Adrenal gland (tissue), 12 donors: ENCODE results near the gene RACK1. TPM values are rescaled to one million over a fixed set of nuclear protein-coding genes. Genes with fewer than 3 reads are reported as not detected.

Experiments used
- DNase-seq, 7 donors: peaks; one replicate each; pipeline ENCODE4 v3.0.0-alpha.2; 2019 to 2020
- H3K27ac ChIP-seq, 5 donors: fragments of 200-600 bp; sonication (generic) in 4 of 5; 1 replicate in 3 of 5; 2 replicates in 2 of 5; pipeline versions ENCODE4 v1.5.1 to v1.8.0; 2016 to 2020; ENCODE audit warnings: mild to moderate bottlenecking in 1 of 5
- H3K27me3 ChIP-seq: fragments of 200-600 bp; 2 replicates; pipeline ENCODE4 v1.8.0; 2021
- H3K36me3 ChIP-seq, 2 donors: fragments of 200-600 bp; replicated peaks in 1 of 2; 1 replicate in 1 of 2; 2 replicates in 1 of 2; pipeline versions ENCODE4 v1.5.1 to v1.8.0; 2018 to 2022
- H3K4me1 ChIP-seq, 2 donors: fragments of 200-600 bp; replicated peaks in 1 of 2; 1 replicate in 1 of 2; 2 replicates in 1 of 2; pipeline versions ENCODE4 v1.5.1 to v1.8.0; 2018 to 2021
- H3K4me3 ChIP-seq, 4 donors: fragments of 200-600 bp; sonication (generic) in 3 of 4; one replicate each; pipeline ENCODE4 v1.5.1; 2016 to 2018
- H3K9me3 ChIP-seq, 3 donors: fragments of 200-600 bp; sonication (generic) in 1 of 3; replicated peaks in 1 of 3; 1 replicate in 2 of 3; 2 replicates in 1 of 3; pipeline versions ENCODE4 v1.5.1 to v1.8.0; 2016 to 2021
- POLR2A ChIP-seq, 2 donors: fragments of 450-650 bp; IDR thresholded peaks; one replicate each; pipeline ENCODE4 v1.6.1; 2017; ENCODE audit warnings: antibody characterized with exemption in 2 of 2, mild to moderate bottlenecking in 2 of 2, moderate library complexity in 1 of 2
- WGBS, 4 donors: extraction: QIAGEN DNeasy Blood & Tissue Kit in 2 of 4; methylation state at CpG; one replicate each; pipeline versions ENCODE4 v1.1.5 to v1.1.7; 2013 to 2017; 5-methylcytosine and 5-hydroxymethylcytosine counted together
- intact Hi-C, 2 donors: fragments of 100-400 bp; cut with DNase I; formaldehyde crosslinking; loops; one replicate each; pipeline versions ENCODE4 v1.14.1 to v1.15.0; 2022 to 2023
- polyA plus RNA-seq, 3 donors: library from polyadenylated mRNA; stranded (reverse); fragments of 200-250 nt in 2 of 3; fragments of 350-450 nt in 1 of 3; fragmentation: Illumina TruSeq in 1 of 3; extraction: RNeasy Lipid Tissue Mini Kit (QIAGEN cat#74804) in 1 of 3; gene quantifications; one replicate each; pipeline ENCODE4 v1.2.3, GENCODE V29; 2013 to 2014
- total RNA-seq, 9 donors: library from RNA; depleted of rRNA in 4 of 9; stranded (reverse); fragments of >200 nt in 4 of 9; fragments of 120-200 nt in 1 of 9; fragmentation: NEBNext Ultra II Directional in 1 of 9; extraction: Animal tissue kit (Norgen Biotek cat#: 25700) in 1 of 9; gene quantifications; one replicate each; pipeline versions ENCODE4 v1.1.0 to v1.2.4, GENCODE V29; 2013 to 2023
- TF ChIP-seq, protein P1 (sequence below), 6 experiments: fragments of 450-650 bp in 4 of 6; fragments of 200-600 bp in 2 of 6; sonication (generic) in 1 of 6; IDR thresholded peaks; 1 replicate in 5 of 6; 2 replicates in 1 of 6; pipeline versions ENCODE4 v1.5.1 to v1.8.0; 2016 to 2021; ENCODE audit warnings: antibody characterized with exemption in 6 of 6, mild to moderate bottlenecking in 2 of 6, moderate library complexity in 1 of 6
- donor health status: healthy with polysubstance abuse.
- donor health status: Bipolar disorder and iron deficiency.
- donor health status: DM: yes; HTN: yes; CAD: no.
- donor health status: DM: no; HTN: no; CAD: no.
- donor health status: DM: no; HTN: no; CAD: no.
- donor health status: DM: yes; HTN: yes; CAD: no.

The RACK1 gene
- total and polyA plus RNA-seq, 12 donors, result 1,252 to 3,641 (median 2,099) TPM

DNA sequence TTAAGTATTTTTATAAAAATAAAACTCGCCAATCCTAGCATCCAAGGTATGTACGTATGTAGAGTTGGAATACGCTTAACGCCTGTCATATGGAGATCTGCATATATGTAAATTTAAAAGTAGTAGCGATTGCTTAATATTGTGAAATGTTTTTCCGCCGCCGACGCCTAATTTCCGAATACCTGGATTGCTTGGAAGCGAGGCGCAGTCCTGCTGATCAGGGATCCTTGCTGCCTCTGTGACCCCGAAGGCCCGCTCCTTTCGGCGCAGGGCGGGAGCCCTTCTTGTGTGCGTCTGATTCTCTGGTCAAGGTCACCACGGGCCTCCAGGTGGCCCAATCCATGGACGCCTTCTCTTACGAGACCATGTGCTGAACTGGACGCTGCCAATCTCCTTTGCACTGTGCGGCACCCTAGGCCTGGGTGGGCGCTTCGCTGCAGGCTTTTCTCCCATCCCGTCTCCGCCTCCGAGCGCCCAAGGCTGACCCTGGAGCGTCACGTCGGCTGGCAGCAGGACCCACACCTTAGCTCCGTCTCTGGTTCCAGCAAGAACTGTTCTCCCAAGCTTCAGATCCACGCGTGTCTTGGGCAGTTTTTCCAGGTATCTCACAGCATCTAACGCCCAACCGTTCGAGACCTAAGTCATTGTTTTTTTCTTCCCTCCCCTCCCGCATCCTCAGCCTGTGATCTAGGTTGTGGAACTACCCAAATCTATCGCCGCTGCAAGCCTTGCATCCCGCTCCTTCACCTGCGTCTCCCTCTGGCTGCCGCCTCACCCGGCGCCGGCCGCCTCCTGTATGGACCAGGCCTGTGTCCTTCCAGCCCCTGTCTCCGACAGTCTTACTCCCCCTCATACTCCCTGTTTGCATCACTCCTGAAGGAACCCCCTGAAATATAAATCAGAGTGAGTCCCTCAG is 24.2 kb downstream of the RACK1 start:
- DNase-seq, result no peak
- intact Hi-C loops, result loop anchor here in 1 of 2 donors (5.0 kb wide), 2 partner anchors 32 to 33 kb away; no protein-coding TSS in a partner anchor
- Histone ChIP-seq H3K9me3 (no peaks in the 10 kb centered on the region), H3K27ac (no peak overlapping the region), H3K27me3 (no peaks in the 10 kb centered on the region), H3K4me3 (no peak overlapping the region), H3K36me3 (no peaks in the 10 kb centered on the region), H3K4me1 (peaks cover 4 to 18% of the 10 kb centered on the region in 2 donors)
- TF ChIP-seq POLR2A (IDR thresholded peaks at IDR 0.05), result no peak
- TF ChIP-seq, protein P1, sequence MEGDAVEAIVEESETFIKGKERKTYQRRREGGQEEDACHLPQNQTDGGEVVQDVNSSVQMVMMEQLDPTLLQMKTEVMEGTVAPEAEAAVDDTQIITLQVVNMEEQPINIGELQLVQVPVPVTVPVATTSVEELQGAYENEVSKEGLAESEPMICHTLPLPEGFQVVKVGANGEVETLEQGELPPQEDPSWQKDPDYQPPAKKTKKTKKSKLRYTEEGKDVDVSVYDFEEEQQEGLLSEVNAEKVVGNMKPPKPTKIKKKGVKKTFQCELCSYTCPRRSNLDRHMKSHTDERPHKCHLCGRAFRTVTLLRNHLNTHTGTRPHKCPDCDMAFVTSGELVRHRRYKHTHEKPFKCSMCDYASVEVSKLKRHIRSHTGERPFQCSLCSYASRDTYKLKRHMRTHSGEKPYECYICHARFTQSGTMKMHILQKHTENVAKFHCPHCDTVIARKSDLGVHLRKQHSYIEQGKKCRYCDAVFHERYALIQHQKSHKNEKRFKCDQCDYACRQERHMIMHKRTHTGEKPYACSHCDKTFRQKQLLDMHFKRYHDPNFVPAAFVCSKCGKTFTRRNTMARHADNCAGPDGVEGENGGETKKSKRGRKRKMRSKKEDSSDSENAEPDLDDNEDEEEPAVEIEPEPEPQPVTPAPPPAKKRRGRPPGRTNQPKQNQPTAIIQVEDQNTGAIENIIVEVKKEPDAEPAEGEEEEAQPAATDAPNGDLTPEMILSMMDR (IDR thresholded peaks at IDR 0.05), result no peak
- WGBS, 4 donors, result 65 to 75% (median 72%) methylated on average over 43 to 49 of the region's 49 CpGs

GRCh38 chr5:181218795-181219124 is 24.9 kb downstream of the RACK1 start:
- Histone ChIP-seq H3K4me3 (peak overlapping the region in 1 of 4 donors; percentile 35), H3K27me3 (no peaks in the 10 kb centered on the region), H3K4me1 (peaks cover 0 to 12% of the 10 kb centered on the region in 2 donors), H3K9me3 (no peaks in the 10 kb centered on the region), H3K27ac (no peak overlapping the region), H3K36me3 (no peaks in the 10 kb centered on the region)
- intact Hi-C loops, result loop anchor here in 1 of 2 donors (5.0 kb wide), 1 partner anchor 34 kb away; no protein-coding TSS in a partner anchor
- TF ChIP-seq, protein P1 (IDR thresholded peaks at IDR 0.05), result no peak
- no peak for TF ChIP-seq POLR2A (IDR thresholded peaks at IDR 0.05)
- no peak for DNase-seq
- 35 to 50% (median 48%) methylated on average over 10 of the region's 10 CpGs for WGBS, 4 donors

GRCh38 chr5:181217803-181218062 is 26.0 kb downstream of the RACK1 start:
- no peaks in the 10 kb centered on the region for H3K9me3 ChIP-seq
- no peak for DNase-seq
- TF ChIP-seq, protein P1 (IDR thresholded peaks at IDR 0.05), result no peak
- TF ChIP-seq POLR2A (IDR thresholded peaks at IDR 0.05), result no peak
- H3K27ac ChIP-seq, result peak overlapping the region in 2 of 5 donors; percentile 7 to 61
- no peaks in the 10 kb centered on the region for H3K27me3 ChIP-seq
- 7 to 16% (median 13%) methylated on average over 13 of the region's 13 CpGs for WGBS, 4 donors
- H3K4me1 ChIP-seq, result peaks cover 0 to 12% of the 10 kb centered on the region in 2 donors
- H3K4me3 ChIP-seq, result peak overlapping the region in 2 of 4 donors; percentile 13 to 40
- H3K36me3 ChIP-seq, result no peaks in the 10 kb centered on the region
- intact Hi-C loops, result loop anchor here in 1 of 2 donors (5.0 kb wide), 1 partner anchor 35 kb away; no protein-coding TSS in a partner anchor

GRCh38 chr5:181217111-181217802 is 26.4 kb downstream of the RACK1 start:
- no peaks in the 10 kb centered on the region for H3K9me3 ChIP-seq
- DNase-seq, result peak in 3 of 7 donors; percentile 31 to 47 (median 46)
- H3K36me3 ChIP-seq, result no peaks in the 10 kb centered on the region
- H3K4me1 ChIP-seq, result peaks cover 0 to 12% of the 10 kb centered on the region in 2 donors
- 2 to 5% (median 4%) methylated on average over 13 to 46 of the region's 46 CpGs for WGBS, 4 donors
- intact Hi-C loops, result loop anchor here in 1 of 2 donors (5.0 kb wide), 1 partner anchor 35 kb away; no protein-coding TSS in a partner anchor
- H3K4me3 ChIP-seq, result peak overlapping the region in 2 of 4 donors; percentile 13 to 40
- H3K27ac ChIP-seq, result peak overlapping the region in 2 of 5 donors; percentile 7 to 61
- no peak for TF ChIP-seq POLR2A (IDR thresholded peaks at IDR 0.05)
- TF ChIP-seq, protein P1 (IDR thresholded peaks at IDR 0.05), result no peak
- no peaks in the 10 kb centered on the region for H3K27me3 ChIP-seq
